ENCODE measurements around the gene PSTPIP2.
A peak's percentile ranks its signal among the peaks of the same experiment; 100 is the strongest.
"Not testable (repeated sequence)": the region's sequence is repeated elsewhere in the genome, so short reads cannot be mapped to it uniquely, and the experiment has no call there.

Gene PSTPIP2, protein sequence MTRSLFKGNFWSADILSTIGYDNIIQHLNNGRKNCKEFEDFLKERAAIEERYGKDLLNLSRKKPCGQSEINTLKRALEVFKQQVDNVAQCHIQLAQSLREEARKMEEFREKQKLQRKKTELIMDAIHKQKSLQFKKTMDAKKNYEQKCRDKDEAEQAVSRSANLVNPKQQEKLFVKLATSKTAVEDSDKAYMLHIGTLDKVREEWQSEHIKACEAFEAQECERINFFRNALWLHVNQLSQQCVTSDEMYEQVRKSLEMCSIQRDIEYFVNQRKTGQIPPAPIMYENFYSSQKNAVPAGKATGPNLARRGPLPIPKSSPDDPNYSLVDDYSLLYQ

DNA sequence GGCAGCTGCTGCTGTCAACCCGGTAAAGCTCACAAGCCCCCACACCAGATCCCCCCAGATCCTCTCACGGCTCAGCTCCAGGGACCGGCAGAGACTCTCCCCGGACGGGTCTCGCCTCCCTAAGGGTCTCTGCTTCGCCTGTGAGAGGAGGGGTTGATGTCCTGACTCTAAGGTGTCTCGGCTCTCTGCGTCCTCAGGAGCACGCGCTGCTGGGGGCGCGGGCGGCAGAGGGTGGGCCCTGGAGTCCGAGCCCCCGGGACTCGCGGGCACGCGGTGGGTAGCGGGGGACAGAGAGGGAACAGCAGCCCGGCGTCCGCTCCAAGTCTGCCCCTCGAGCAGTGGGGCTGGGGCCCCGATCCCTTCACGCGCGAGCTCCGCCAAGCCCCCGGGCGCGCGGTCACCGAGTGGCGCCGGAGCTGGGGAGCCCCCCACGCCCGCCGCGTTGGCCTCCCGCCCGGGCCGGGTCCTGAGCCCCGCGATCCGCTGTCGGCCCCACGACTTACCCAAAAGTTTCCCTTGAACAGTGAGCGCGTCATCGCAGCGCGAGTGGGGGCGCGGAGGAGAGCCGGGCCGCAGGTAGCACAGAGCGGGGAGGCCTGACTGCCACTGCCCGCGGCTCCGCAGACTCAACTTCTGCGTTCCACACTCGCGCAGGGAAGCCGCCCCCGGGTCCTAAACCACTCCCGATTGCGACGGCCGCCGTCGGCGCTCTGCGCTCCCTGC, at the start of gene PSTPIP2:
PSTPIP2 (minus strand) TSS at position 608 of the 723 bp plus-strand sequence; CDS start at position 536, 72 bp downstream.
- peak; percentile 39 for DNase-seq (ENCODE audit: low spot score)

DNA sequence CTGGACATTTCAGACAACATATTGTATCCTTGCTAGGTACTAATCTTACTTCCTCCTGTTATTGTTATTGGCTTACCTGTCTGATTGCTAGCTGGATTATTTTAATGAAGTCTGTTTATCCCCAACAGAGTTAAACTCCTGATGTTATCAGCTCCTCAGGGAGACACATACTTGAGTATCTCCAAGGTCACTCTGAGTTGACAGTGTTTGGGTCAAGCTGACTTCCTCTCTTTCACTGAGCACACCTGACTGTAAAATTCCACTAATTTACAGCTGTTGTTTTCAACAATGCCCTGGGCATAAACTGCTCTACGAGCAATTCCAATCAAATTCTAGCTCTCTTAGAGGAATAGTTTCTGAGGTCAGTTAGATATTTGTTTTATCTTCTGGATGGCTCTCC, 41.7 kb upstream of the PSTPIP2 start:
- DNase-seq (ENCODE audit: low spot score): no peak

DNA sequence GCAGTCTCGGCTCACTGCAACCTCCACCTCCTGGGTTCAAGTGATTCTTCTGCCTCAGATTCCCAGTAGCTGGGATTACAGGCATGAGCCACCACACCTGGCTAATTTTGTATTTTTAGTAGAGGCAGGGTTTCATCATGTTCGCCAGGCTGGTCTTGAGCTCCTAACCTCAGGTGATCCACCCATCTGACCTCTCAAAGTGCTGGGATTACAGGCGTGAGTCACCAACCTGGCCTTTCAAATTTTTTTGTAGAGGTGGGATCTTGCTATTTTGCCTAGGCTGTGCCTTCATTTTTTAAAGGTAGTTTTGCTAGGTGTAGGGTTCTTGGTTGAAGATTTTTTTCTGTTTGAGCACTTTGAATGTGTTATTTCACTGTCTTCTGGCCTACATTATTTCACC, 38.3 kb upstream of the PSTPIP2 start:
- DNase-seq (ENCODE audit: low spot score): no peak

DNA sequence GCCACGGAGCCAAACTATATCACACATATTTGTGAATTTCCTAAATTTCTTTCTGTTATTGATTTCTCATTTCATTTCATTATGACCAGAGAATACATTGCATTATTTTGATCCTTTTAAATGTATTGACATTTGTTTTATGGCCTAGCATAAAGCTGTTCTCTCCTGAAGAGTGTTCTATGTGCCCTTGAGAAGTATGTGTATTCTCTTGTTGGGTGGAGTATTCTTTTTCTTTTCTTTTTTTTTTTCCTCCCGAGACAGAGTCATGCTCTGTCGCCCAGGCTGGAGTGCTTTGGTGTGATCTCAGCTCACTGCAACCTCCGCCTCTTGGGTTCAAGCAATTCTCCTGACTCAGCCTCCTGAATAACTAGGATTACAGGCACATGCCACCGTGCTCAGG, 37.3 kb upstream of the PSTPIP2 start:
- DNase-seq (ENCODE audit: low spot score): no peak

DNA sequence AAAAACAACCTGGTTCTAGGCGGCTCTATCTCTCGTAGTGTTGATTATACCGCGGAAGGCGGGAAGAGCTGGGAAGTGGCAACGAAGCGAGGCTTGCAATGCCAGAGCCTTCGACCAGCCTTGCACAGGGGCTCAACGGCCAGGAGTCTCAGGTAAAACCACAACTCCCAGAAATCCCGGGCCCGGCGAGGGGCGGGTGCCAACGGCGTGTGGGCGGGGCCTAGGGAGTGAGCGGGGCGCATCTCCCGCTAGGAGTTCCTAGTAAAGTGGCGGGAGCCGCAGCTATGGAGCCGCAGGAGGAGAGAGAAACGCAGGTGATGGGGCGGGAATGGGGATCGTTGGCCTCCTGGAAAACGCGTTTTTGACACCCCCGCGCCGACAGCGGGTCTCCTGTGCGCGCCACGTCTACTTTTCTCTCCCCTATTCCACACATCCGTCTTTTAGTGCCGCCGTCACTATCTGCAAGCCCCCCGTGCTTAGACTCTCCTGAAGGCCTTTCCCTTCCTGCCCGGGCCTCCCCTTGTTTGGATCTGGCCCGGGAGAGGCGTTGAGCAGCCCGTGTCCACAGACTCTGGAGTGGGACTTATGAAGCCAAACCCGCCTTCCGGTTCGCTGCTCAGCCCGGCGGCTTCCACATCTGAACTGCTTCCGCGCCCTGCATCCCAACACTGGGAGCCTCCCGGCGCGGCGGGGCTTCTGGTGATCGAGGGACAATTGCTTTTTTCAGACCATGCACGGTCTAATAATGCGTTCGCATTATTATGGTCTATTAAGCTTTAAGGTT, 32.3 kb upstream of the PSTPIP2 start, which contains the start of gene HAUS1:
HAUS1 (plus strand) TSS at position 258 of the 784 bp plus-strand sequence; CDS start at position 285, 27 bp downstream.
- peak; percentile 78 for DNase-seq (ENCODE audit: low spot score)

DNA sequence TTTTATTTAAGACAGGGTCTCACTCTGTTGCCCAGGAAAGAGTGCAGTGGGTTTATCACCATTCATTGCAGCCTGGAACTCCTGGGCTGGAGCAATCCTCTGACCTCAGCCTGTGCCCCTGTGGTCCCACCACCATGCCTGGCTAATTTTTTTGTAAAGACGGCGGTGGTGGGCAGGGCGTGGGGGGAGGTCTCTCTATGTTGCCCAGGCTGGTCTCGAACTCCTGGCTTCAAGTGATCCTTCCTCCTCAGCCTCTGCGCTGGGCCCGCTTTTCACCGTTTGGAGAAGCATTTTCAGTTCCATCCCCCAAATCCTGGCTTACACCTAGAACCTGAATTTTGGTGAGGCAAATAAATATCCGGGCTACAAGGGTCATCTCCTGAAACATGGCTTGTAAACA, 27.4 kb upstream of the PSTPIP2 start:
- no peak for DNase-seq (ENCODE audit: low spot score)

DNA sequence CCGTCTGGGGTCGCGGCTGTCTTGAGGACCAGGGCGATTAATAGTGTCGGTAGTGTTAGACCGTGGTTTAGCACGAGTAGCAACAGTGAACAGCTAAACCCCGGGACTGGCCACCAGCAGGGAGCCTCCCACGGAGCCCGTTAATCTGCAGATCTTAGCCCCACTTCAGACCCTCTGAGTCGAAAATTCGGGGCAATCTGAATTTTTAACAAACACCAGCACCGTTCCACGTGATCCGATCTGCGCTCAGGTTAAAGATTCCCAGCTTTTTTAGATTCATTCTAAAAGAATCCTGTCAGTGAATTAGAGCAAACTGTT, 26.5 kb upstream of the PSTPIP2 start:
- DNase-seq (ENCODE audit: low spot score): no peak

DNA sequence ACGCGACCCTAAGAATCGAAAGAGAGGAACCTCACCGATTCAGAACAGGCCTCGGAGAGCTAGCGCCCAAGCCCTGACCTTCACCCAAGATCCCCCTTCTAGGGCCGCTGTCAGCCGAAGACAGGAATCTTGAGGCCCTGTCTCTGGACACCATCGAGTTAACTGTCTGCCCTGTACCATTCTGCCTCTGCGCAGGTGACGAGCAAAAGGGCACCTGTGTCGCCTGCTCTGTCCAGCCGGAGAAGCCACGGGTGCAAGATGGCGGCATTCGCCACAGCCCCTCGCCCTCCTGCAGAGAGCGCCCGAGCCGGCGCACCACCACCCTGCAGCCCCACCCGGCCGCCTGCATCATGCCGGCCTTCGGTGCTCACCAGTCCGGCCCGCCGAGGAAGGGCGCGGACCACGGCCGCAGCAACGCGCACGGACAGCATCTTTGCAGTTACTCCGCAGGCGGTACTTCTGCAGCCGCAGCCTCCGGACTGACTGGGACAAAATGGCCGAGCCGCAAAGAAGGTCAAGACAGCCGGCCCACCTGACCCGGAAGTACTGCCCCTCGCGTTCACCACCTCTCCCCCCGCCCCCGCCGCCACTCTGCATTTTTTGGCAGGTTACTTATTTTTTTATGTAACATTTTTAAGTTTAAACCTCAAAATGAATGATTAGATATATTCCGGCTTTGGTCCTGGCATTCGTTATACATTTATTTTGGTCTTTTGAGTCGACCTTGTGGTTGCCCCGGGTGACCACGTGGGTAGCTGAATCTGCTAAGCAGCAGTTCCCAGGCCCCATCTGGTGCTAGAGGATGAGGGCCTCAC, 25.9 kb upstream of the PSTPIP2 start, which contains the start of gene ATP5F1A:
ATP5F1A (minus strand) TSS at position 496 of the 815 bp plus-strand sequence; CDS start at position 431, 65 bp downstream.
- peak; percentile 62 for DNase-seq (ENCODE audit: low spot score)

DNA sequence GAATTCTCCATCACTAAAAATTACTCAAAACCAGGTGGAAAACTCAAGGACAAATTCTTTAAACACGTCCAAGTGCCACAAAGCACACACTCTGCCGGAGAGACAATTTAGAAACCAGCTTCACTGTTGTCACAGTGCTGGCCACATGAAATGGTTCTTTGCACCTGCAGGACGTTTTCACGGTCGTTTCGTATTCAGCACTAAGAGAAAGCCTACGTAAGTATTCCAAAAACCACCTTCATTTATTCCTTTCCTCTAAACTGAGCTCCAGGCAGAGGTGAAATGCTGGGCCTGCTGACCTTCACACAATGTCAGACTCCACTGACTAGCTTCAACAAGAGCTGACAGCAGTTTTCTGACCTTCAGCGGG, 25.4 kb upstream of the PSTPIP2 start:
- no peak for DNase-seq (ENCODE audit: low spot score)

DNA sequence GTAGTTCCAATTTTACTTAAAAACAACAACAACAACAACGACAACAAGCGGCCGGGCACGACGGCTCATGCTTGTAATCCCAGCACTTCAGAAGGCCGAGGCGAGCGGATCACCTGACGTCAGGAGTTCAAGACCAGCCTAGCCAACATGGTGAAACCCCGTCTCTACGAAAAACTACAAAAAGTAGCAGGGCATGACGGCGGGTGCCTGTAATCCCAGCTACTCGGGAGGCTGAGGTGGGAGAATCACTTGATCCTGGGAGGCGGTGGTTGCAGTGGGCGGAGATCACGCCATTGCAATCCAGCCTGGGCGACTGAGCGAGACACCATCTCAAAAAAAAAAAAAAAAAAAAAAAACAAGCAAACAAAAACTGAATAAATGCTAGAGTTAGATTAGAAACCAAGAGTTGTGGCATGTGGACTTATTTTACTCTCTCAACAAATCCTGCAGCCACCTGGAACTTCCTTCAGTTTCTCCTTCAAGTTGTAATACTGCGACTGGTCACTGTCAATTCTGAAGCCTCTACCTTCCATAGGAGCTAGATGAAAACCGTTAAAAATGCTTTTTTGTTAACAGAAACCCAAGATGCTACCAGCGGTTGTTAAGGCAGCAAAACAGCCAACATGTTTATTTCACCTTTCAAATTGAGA, 24.7 kb upstream of the PSTPIP2 start:
- DNase-seq (ENCODE audit: low spot score): no peak

DNA sequence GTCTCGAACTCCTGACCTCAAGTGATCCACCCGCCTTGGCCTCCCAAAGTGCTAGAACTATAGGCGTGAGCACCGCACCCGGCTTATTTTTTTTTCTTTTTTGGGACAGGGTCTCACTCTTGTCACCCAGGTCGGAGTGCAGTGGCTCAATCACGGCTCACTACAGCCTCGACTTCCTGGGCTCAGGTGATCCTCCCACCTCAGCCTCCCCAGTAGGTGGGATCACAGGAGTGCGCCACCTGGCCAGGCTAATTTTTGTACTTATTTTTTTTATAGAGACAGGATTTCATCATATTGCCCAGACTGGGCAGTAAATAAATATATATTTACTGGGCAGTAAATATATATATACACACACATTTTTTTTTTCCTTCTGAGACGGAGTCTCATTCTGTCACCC, 23.5 kb upstream of the PSTPIP2 start:
- DNase-seq (ENCODE audit: low spot score): no peak

DNA sequence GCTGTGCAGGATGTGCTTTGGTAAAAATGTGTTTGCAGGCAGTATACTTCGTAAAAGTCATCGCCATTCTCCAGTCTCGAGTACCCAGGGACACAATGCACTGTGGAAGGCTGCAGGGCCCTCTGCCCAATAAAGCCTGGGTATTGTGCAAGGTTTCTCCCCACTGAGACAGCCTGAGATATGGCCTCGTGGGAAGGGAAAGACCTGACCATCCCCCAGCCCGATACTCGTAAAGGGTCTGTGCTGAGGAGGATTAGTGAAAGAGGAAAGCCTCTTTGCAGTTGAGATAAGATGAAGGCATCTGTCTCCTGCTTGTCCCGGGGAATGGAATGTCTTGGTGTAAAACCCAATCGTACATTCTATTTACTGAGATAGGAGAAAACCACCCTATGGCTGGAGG, 16.4 kb upstream of the PSTPIP2 start:
- DNase-seq (ENCODE audit: low spot score): not testable (repeated sequence)

DNA sequence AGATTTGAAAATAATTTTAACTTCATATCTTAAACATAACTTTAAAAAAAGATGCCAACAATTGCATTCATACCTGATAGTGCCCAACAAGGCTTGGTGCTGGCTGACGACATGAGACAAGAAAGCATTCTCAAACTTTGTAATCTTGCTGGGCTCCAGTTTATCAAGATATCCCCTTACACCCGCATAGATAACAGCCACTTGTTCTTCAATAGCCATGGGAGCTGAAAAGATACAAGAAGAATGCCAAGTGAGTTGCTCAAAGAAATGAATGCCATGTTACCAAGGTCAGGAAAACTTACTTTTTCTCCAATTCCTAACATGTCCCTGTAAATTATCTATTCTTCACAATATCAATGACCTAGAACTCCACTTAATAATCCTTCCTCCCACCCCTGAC, 12.4 kb upstream of the PSTPIP2 start:
- no peak for DNase-seq (ENCODE audit: low spot score)

DNA sequence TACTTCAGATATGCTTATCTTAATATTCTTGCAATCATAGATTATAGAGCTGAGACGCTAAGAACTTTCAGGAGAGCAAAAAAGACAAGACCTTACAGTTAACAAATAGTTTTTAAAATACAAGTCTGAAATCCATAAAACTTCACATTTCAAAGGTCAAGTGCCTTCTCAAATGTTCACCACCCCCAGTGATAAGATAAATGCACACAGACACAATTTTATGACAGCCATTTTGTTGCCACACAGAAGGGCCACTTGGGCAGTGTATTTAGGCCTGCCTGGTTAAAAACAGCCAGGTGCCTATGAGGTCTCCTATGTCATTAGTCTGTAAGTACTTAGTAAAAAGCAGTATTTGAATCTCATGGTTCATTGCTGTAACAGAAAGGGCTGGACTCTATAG, 8.1 kb upstream of the PSTPIP2 start:
- DNase-seq (ENCODE audit: low spot score): no peak

DNA sequence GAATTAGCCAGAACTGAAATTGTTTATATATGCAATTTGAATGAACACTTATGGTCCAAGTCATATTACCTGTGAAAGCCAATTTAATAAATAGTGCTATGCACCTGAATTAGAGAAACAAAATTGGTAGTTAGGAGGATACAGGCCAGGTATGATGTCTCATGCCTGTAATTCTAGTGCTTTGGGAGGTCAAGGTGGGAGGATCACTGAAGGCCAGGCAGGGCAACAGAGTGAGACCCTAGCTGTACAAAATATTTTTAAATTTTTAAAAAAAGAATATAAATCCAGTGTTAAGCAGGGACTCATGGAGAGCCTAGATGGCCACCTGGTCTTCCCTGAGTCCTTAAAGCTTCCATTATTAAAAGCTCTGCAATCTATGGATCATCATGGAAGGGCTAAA, 7.3 kb upstream of the PSTPIP2 start:
- DNase-seq (ENCODE audit: low spot score): no peak

DNA sequence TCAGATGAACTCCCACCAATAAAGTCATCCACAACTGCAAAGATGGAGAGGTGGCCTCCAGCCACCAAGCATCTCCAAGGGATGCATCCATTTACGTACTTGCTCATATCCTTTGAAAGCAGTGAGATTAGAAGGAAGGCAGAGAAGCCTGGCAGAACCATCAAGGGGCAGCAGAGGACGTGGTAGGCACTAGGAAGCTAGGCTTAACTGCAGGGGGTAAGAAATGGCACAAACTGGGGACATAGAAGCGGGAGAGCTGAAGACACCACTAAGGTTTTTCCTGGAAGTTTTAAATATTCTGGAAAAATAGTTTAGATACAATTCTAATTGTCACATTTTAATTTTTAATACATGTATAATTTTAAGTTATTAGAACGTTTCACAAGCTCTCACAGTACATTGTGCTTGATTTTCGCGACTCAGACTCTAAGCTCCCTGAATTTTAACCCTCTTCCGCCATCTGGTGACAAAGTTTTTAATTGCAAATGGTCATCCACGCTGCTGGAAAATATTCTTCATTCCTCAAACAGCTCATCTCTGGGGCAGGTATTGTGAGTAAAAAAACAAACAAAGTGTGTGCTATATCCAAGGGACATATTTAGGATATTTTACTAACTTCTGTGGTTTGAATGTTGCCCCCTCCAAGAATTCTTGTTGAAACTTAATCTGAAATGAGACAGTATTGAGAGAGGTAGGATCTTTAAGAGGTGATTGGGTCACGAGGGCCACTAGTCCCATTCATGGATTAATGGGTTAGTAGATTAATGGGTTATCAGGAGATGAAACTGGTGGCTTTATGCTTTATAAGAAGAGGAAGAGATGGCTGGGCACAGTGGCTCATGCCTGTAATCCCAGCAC, 1.6 kb upstream of the PSTPIP2 start:
- peak; percentile 17 for DNase-seq (ENCODE audit: low spot score)

DNA sequence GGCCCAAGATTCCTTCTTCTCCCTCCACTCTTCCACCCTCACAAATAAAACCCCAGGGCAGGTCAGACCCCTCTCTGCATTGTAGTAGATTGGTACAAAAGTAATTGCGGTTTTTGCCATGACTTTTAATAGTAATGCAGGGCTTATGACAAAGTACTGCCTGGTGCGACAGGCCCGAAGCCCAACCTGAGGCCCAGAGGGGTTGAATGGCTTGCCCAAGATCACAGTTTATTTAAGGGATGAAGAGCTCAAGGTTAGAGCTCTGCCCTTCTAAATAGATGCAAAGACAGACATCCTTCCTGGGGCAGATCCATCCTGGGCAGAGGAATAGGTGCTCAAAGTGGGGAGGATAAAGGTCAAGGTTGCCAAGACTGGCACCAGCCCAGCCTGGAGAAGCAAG, 899 bp upstream of the PSTPIP2 start:
- DNase-seq (ENCODE audit: low spot score): no peak

DNA sequence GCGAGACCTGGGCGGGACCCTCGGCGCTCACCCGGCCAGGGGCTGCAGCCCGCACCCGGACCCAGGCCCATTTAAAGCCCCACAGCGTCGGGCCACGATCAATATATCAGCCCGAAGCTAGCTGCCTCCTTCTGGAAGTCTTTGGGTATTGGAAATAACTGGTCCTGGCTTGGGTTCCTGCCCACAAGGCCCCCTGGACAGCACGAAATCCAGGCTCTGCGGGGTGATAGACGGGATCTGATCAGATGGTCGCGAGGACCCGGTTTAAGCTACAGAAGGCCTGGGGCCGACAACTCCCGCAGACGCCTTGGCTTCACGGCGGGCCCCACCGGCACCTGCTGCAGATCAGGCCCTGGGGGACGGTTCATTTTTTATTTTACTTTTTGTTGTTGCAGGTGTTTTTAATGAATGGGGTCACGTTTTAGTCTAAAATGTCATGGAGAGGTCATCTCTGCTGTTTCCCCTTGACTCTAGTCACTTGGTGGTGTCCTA, 362 bp upstream of the PSTPIP2 start:
- peak; percentile 12 for DNase-seq (ENCODE audit: low spot score)

DNA sequence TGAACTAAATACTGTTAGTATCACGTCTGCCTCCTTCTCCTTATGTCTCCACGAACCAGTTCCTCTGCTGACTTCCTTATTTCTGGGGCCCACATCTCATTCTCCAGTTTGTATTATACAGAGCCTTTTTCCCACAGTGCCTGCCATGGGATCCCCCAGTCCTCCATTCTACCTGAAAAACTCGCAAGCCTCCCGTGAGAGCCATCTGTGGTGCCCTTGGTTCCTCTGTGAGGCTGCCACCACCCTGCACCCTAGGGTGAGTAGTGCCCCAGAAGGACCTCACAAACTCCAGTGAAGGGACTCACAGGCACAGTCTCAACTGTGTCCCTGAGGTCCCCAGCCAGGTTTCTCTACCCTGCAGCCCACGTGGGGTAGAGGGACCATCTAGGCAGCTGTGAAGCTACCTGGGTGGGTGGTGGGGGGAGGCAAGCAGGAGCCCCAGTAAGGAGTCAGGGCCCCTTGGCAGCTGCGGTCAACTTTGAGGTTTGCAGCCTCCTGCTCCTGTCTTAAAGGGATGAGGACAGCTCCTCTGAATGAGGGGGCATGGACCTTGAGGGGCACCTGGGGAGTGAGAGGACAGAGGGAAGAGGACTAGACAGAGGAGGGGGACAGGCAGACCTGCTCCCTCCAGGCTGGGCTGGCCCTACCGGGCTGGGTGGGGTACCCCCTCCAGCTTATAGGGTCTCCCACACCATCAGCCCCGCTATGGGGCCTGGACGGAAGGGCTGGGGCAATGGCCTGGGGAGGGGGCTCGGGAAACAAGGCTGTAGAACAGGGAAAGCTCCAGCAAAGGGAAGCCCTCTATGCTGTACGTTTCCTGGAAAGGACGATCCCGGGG, 1.0 kb downstream of the PSTPIP2 start:
- no peak for DNase-seq (ENCODE audit: low spot score)

Data from HuH-7 (cell line).